A549 (cell line): ENCODE data around the gene RAD51B. TPM values are rescaled to one million over a fixed set of nuclear protein-coding genes. Genes with fewer than 3 reads are reported as not detected.

ENCODE experiments used
- ATAC-seq, 2 experiments: fragments of 200-7000 bp in 1 of 2; fragments of >200 bp in 1 of 2; cut with Nextera tagmentation in 1 of 2; cut with Tn5 transposase in 1 of 2; 3 replicates each; pipeline versions ENCODE4 v1.8.0 to v1.9.1; 2018 to 2020; ENCODE audit warnings: mild to moderate bottlenecking in 1 of 2, moderate library complexity in 1 of 2
- CTCF ChIA-PET: fragments of 300-600 bp; sonication (Branson Sonifier 250); formaldehyde crosslinking; extraction: SDS; loops from one replicate; lab custom pipeline; 2021; ENCODE audit warnings: antibody characterized with exemption, inconsistent platforms; lab: Yijun Ruan, JAX
- POLR2A ChIA-PET: fragments of 350-600 bp; formaldehyde crosslinking; extraction: SDS; loops from one replicate; lab custom pipeline; 2021; ENCODE audit warnings: antibody characterized with exemption, inconsistent platforms; lab: Yijun Ruan, JAX
- DNase-seq, 2 experiments: peaks; one replicate each; pipeline versions ENCODE4 v3.0.0 to v3.0.0-alpha.2; 2011 to 2016; ENCODE audit warnings: low read depth in 1 of 2, low spot score in 1 of 2
- FAIRE-seq: peaks from 2 replicates; lab custom pipeline; 2011; peaks lifted over from hg19 to GRCh38; lab: Jason Lieb, UNC
- H3K27ac ChIP-seq, 2 experiments: fragments of >200 bp; sonication (Bioruptor Twin); formaldehyde crosslinking; 3 replicates each; pipeline ENCODE4 v1.5.1; 2016 to 2017
- H3K4me1 ChIP-seq: fragments of >200 bp; sonication (Bioruptor Twin); formaldehyde crosslinking; 3 replicates; pipeline ENCODE4 v1.6.1; 2016
- H3K4me2 ChIP-seq: fragments of >200 bp; sonication (Bioruptor Twin); formaldehyde crosslinking; 3 replicates; pipeline ENCODE4 v1.6.1; 2016
- H3K4me3 ChIP-seq: fragments of >200 bp; sonication (Bioruptor Twin); formaldehyde crosslinking; 3 replicates; pipeline ENCODE4 v1.5.1; 2016
- H3K9me3 ChIP-seq: fragments of >200 bp; sonication (Bioruptor Twin); formaldehyde crosslinking; 3 replicates; pipeline ENCODE4 v1.6.1; 2016
- CEBPB ChIP-seq, 2 experiments: fragments of >200 bp in 1 of 2; sonication (Bioruptor Twin) in 1 of 2; formaldehyde crosslinking in 1 of 2; IDR thresholded peaks; 2 replicates each; pipeline ENCODE4 v1.6.1; 2012 to 2016
- EP300 ChIP-seq, 2 experiments: fragments of >200 bp; sonication (Bioruptor Twin); formaldehyde crosslinking; IDR thresholded peaks; 2 replicates in 1 of 2; 3 replicates in 1 of 2; pipeline ENCODE4 v1.6.1; 2016 to 2017
- FOSB ChIP-seq: fragments of 250-450 bp; sonication (Bioruptor Pico); IDR thresholded peaks from 2 replicates; pipeline ENCODE4 v1.5.0; 2020; ENCODE audit warnings: mild to moderate bottlenecking, moderate library complexity
- FOSL2 ChIP-seq, 2 experiments: fragments of 450-650 bp in 1 of 2; fragments of >200 bp in 1 of 2; sonication (Bioruptor Twin) in 1 of 2; formaldehyde crosslinking; IDR thresholded peaks; 2 replicates each; pipeline versions ENCODE4 v1.5.0 to v1.6.1; 2016 to 2020; ENCODE audit warnings: mild to moderate bottlenecking in 1 of 2, moderate library complexity in 1 of 2
- FOXS1 ChIP-seq: fragments of 250-450 bp; sonication (Bioruptor Pico); IDR thresholded peaks from 2 replicates; pipeline ENCODE4 v1.5.0; 2020; ENCODE audit warnings: mild to moderate bottlenecking, moderate library complexity
- GATA3 ChIP-seq: IDR thresholded peaks from 2 replicates; pipeline ENCODE4 v1.6.1; 2012; ENCODE audit warnings: borderline replicate concordance
- HEYL ChIP-seq: fragments of 250-450 bp; sonication (Bioruptor Pico); IDR thresholded peaks from 2 replicates; pipeline ENCODE4 v1.8.0; 2021; ENCODE audit warnings: mild to moderate bottlenecking, moderate library complexity
- HOXA7 ChIP-seq: fragments of 250-450 bp; sonication (Bioruptor Pico); IDR thresholded peaks from 2 replicates; pipeline ENCODE4 v1.5.0; 2020; ENCODE audit warnings: mild to moderate bottlenecking, moderate library complexity
- JUN ChIP-seq, 2 experiments: fragments of >200 bp; sonication (Bioruptor Twin); formaldehyde crosslinking; IDR thresholded peaks; 2 replicates in 1 of 2; 3 replicates in 1 of 2; pipeline ENCODE4 v1.6.1; 2016 to 2017
- JUNB ChIP-seq: fragments of >200 bp; sonication (Bioruptor Twin); formaldehyde crosslinking; IDR thresholded peaks from 2 replicates; pipeline ENCODE4 v1.6.1; 2016
- MAFK ChIP-seq: fragments of 450-650 bp; IDR thresholded peaks from 2 replicates; pipeline ENCODE4 v1.6.1; 2014; ENCODE audit not compliant: partially characterized antibody
- MYC ChIP-seq: IDR thresholded peaks from 2 replicates; pipeline ENCODE4 v1.6.1; 2012; ENCODE audit warnings: mild to moderate bottlenecking, inconsistent platforms, low read length, improper control_type of control experiment, borderline replicate concordance
- NFE2L2 ChIP-seq: fragments of 150-350 bp; conservative IDR thresholded peaks from 2 replicates; pipeline ENCODE4 v1.6.1; 2014; ENCODE audit warnings: low read length
- POLR2A ChIP-seq: IDR thresholded peaks from 2 replicates; pipeline ENCODE4 v1.6.1; 2012; ENCODE audit warnings: mild to moderate bottlenecking, low read length
- POLR2AphosphoS2 ChIP-seq: conservative IDR thresholded peaks from 2 replicates; pipeline ENCODE4 v1.6.1; 2012; ENCODE audit warnings: low read length, improper control_type of control experiment, inconsistent platforms
- RAD21 ChIP-seq, 2 experiments: fragments of >200 bp in 1 of 2; sonication (Bioruptor Twin) in 1 of 2; formaldehyde crosslinking in 1 of 2; IDR thresholded peaks in 1 of 2; conservative IDR thresholded peaks in 1 of 2; 2 replicates in 1 of 2; 3 replicates in 1 of 2; pipeline ENCODE4 v1.6.1; 2012 to 2018; ENCODE audit warnings: inconsistent platforms in 1 of 2
- RARB ChIP-seq: fragments of 250-450 bp; sonication (Bioruptor Pico); IDR thresholded peaks from 2 replicates; pipeline ENCODE4 v1.8.0; 2021; ENCODE audit warnings: mild to moderate bottlenecking, moderate library complexity
- RCOR1 ChIP-seq: fragments of 150-350 bp; IDR thresholded peaks from 2 replicates; pipeline ENCODE4 v1.6.1; 2014; ENCODE audit warnings: antibody characterized with exemption, low read length, low read depth
- RFX5 ChIP-seq: fragments of 450-650 bp; IDR thresholded peaks from 2 replicates; pipeline ENCODE4 v1.7.1; 2014; ENCODE audit warnings: antibody characterized with exemption, mild to moderate bottlenecking, moderate library complexity
- SMC3 ChIP-seq: fragments of >200 bp; sonication (Bioruptor Twin); formaldehyde crosslinking; IDR thresholded peaks from 3 replicates; pipeline ENCODE4 v1.6.1; 2018; ENCODE audit warnings: inconsistent platforms
- TFCP2L1 ChIP-seq: fragments of 250-450 bp; sonication (Bioruptor Pico); IDR thresholded peaks from 2 replicates; pipeline ENCODE4 v1.5.0; 2021; ENCODE audit warnings: mild to moderate bottlenecking
- TP53 ChIP-seq: fragments of 250-450 bp; sonication (Bioruptor Pico); IDR thresholded peaks from 2 replicates; pipeline ENCODE4 v1.5.0; 2021; ENCODE audit warnings: mild to moderate bottlenecking, moderate library complexity
- ZC3H11A ChIP-seq: fragments of 450-650 bp; IDR thresholded peaks from 2 replicates; pipeline ENCODE4 v1.6.1; 2014; ENCODE audit warnings: antibody characterized with exemption, mild to moderate bottlenecking
- ZFP36 ChIP-seq: fragments of 450-650 bp; IDR thresholded peaks from 2 replicates; pipeline ENCODE4 v1.6.1; 2014; ENCODE audit warnings: borderline replicate concordance; ENCODE audit not compliant: partially characterized antibody
- ZNF302 ChIP-seq: fragments of 250-450 bp; sonication (Bioruptor Pico); IDR thresholded peaks from 2 replicates; pipeline ENCODE4 v1.9.0; 2021; ENCODE audit warnings: inconsistent platforms, mild to moderate bottlenecking, moderate library complexity
- ZSCAN20 ChIP-seq: fragments of 250-450 bp; sonication (Bioruptor Pico); IDR thresholded peaks from 2 replicates; pipeline ENCODE4 v1.8.0; 2022; ENCODE audit warnings: mild to moderate bottlenecking, moderate library complexity
- WGBS: methylation state at CpG from one replicate; pipeline ENCODE4 v1.1.6; 2017; ENCODE audit errors: missing lambda C conversion rate; 5-methylcytosine and 5-hydroxymethylcytosine counted together
- polyA plus RNA-seq, 4 experiments: library from polyadenylated mRNA; depleted of rRNA in 3 of 4; stranded (reverse); fragments of >200 nt; fragmentation: RNase III in 1 of 4; extraction: RNeasy Plus Mini Kit Qiagen cat#74134 plus additional on column Dnase treatment in 1 of 4; gene quantifications; 2 replicates in 3 of 4; 3 replicates in 1 of 4; pipeline ENCODE4 v1.2.3, GENCODE V29; 2011 to 2017
- TF ChIP-seq, protein P1 (sequence below): IDR thresholded peaks from 2 replicates; pipeline ENCODE4 v1.6.1; 2012; ENCODE audit warnings: low read depth, borderline replicate concordance
- TF ChIP-seq, protein P2 (sequence below): fragments of >200 bp; sonication (Bioruptor Twin); formaldehyde crosslinking; IDR thresholded peaks from 2 replicates; pipeline ENCODE4 v1.6.1; 2016
- TF ChIP-seq, protein P3 (sequence below): fragments of >200 bp; sonication (Bioruptor Twin); formaldehyde crosslinking; IDR thresholded peaks from 3 replicates; pipeline ENCODE4 v1.6.1; 2016
- TF ChIP-seq, protein P4 (sequence below): IDR thresholded peaks from 2 replicates; pipeline ENCODE4 v1.6.1; 2012
- TF ChIP-seq, protein P5 (sequence below): IDR thresholded peaks from 2 replicates; pipeline ENCODE4 v1.6.1; 2012
- TF ChIP-seq, protein P6 (sequence below): fragments of 250-450 bp; sonication (Bioruptor Pico); IDR thresholded peaks from 2 replicates; pipeline ENCODE4 v1.5.0; 2020; ENCODE audit warnings: low read depth, mild to moderate bottlenecking, moderate library complexity

Gene RAD51B
- polyA plus RNA-seq, 2 of the 4 experiments (the other 2 are of a cell fraction): 7.2 to 10.8 TPM

DNA sequence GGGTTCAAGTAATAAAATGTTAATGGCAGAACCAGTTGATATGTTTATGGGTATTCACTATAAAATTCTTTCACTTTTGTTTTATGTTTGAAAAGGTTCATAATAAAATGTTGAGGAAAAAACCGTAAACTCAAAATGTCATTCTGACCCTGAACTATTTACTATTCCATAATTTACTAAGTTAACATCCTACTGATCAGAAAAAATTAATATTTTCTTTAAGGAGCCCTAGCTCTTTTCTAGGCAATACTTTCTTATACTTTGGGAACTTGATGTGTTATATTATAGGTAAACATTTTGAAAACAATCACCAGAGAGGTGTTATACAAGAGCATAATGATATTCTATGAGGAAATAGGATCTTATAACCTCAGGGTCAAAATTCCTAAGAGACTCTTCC lies 638.7 kb downstream of the RAD51B start:
- Histone ChIP-seq H3K9me3 (peaks cover 12% of the 10 kb centered on the region; the same call in 2 of the 3 replicates), H3K27ac (peak overlapping the region; percentile 95 to 100), H3K4me3 (no peak overlapping the region), H3K4me1 (peaks cover 52% of the 10 kb centered on the region), H3K4me2 (peak overlapping the region; percentile 63)
- ChIA-PET POLR2A (interaction anchor here (0.6 to 2.8 kb wide), 23 partner anchors 9 to 514 kb away, joined by 3 to 57 read pairs (median 5); partner anchors contain the start of gene ZFP36L1), CTCF (interaction anchor here (0.6 to 5.3 kb wide), 10 partner anchors 8 to 514 kb away, joined by 3 to 24 read pairs (median 4); no protein-coding TSS in a partner anchor)
- TF ChIP-seq ZSCAN20 (no peak), POLR2A (no peak), MYC (no peak), EP300 (IDR thresholded peaks at IDR 0.05) (no peak), POLR2AphosphoS2 (no peak), ZNF302 (CRISPR knock-in tag) (no peak), RARB (CRISPR knock-in tag) (no peak), HEYL (CRISPR knock-in tag) (no peak), MAFK (no peak), JUNB (no peak), HOXA7 (CRISPR knock-in tag) (peak; percentile 87), TP53 (CRISPR knock-in tag) (no peak), FOSB (CRISPR knock-in tag) (peak; percentile 92)
- TF ChIP-seq, protein P1, sequence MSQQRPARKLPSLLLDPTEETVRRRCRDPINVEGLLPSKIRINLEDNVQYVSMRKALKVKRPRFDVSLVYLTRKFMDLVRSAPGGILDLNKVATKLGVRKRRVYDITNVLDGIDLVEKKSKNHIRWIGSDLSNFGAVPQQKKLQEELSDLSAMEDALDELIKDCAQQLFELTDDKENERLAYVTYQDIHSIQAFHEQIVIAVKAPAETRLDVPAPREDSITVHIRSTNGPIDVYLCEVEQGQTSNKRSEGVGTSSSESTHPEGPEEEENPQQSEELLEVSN: no peak
- TF ChIP-seq, protein P2, sequence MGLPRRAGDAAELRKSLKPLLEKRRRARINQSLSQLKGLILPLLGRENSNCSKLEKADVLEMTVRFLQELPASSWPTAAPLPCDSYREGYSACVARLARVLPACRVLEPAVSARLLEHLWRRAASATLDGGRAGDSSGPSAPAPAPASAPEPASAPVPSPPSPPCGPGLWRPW: no peak
- FAIRE-seq (no peak), DNase-seq (no peak), ATAC-seq (no peak)
- WGBS: 0% methylated on average over 1 of the region's 1 CpG

DNA sequence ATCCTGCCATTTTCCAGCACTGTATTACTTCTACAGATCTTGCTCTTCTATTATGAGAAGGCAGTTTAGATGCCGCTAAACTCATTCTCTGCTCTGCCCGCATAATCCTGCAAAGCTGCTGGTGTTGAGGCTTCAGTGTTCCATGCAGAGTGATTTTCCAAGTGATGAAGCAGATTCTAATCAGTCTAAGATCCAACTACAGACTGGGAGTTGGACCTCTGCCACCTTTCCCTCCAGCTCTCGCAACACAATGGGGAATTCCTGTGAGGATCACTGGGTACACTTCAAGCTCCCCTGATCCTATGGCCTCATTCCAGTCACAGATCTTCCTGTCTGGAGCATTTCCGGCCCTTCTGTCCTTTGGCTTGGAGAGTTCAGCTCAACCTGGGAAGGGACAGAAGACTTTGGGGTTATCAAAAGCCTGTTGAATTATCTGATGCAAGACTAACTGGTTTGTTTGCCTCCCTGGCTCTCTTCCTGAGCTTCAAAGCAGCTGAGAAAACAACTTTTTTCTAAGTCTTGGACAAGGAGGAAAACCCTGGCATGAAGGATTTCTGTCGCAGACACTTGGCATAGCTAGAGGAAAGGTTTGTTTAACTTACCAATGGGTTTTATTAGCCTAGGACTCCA lies 639.4 kb downstream of the RAD51B start:
- peak; percentile 98 to 99 for ATAC-seq
- WGBS: under 1% methylated on average over 5 of the region's 5 CpGs
- TF ChIP-seq, protein P3, sequence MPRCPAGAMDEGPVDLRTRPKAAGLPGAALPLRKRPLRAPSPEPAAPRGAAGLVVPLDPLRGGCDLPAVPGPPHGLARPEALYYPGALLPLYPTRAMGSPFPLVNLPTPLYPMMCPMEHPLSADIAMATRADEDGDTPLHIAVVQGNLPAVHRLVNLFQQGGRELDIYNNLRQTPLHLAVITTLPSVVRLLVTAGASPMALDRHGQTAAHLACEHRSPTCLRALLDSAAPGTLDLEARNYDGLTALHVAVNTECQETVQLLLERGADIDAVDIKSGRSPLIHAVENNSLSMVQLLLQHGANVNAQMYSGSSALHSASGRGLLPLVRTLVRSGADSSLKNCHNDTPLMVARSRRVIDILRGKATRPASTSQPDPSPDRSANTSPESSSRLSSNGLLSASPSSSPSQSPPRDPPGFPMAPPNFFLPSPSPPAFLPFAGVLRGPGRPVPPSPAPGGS: peak; percentile 99
- no peak for TF ChIP-seq TFCP2L1 (CRISPR knock-in tag)
- peak; percentile 99 for TF ChIP-seq EP300 (IDR thresholded peaks at IDR 0.05)
- TF ChIP-seq, protein P2: peak; percentile 62; the same call in 1 of the 2 replicates
- no peak for TF ChIP-seq RFX5
- TF ChIP-seq, protein P1: no peak
- TF ChIP-seq RCOR1: no peak
- TF ChIP-seq SMC3: peak; percentile 87
- TF ChIP-seq, protein P4, sequence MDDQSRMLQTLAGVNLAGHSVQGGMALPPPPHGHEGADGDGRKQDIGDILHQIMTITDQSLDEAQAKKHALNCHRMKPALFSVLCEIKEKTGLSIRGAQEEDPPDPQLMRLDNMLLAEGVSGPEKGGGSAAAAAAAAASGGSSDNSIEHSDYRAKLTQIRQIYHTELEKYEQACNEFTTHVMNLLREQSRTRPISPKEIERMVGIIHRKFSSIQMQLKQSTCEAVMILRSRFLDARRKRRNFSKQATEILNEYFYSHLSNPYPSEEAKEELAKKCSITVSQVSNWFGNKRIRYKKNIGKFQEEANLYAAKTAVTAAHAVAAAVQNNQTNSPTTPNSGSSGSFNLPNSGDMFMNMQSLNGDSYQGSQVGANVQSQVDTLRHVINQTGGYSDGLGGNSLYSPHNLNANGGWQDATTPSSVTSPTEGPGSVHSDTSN: peak; percentile 82
- TF ChIP-seq FOXS1 (CRISPR knock-in tag): peak; percentile 98
- peak; percentile 66; the same call in 1 of the 2 replicates for TF ChIP-seq FOSL2 (IDR thresholded peaks at IDR 0.05)
- TF ChIP-seq FOSL2 (CRISPR knock-in tag; IDR thresholded peaks at IDR 0.05): peak; percentile 75
- peak; percentile 99 for TF ChIP-seq JUN (IDR thresholded peaks at IDR 0.05)
- peak; percentile 87 to 97 for TF ChIP-seq CEBPB (IDR thresholded peaks at IDR 0.05)
- TF ChIP-seq JUNB: peak; percentile 96
- TF ChIP-seq ZFP36: no peak
- no peak for TF ChIP-seq ZC3H11A
- TF ChIP-seq, protein P5, sequence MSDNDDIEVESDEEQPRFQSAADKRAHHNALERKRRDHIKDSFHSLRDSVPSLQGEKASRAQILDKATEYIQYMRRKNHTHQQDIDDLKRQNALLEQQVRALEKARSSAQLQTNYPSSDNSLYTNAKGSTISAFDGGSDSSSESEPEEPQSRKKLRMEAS: peak; percentile 84
- peak; percentile 84 for TF ChIP-seq NFE2L2
- TF ChIP-seq RAD21 (conservative IDR thresholded peaks at IDR 0.05 in 1 of 2, IDR thresholded peaks at IDR 0.05 in 1 of 2): peak; percentile 52 to 92
- TF ChIP-seq MAFK: peak; percentile 92
- peak; percentile 99 for TF ChIP-seq GATA3
- TF ChIP-seq FOSB (CRISPR knock-in tag): no peak
- peak; percentile 87 for TF ChIP-seq RARB (CRISPR knock-in tag)
- TF ChIP-seq, protein P6, sequence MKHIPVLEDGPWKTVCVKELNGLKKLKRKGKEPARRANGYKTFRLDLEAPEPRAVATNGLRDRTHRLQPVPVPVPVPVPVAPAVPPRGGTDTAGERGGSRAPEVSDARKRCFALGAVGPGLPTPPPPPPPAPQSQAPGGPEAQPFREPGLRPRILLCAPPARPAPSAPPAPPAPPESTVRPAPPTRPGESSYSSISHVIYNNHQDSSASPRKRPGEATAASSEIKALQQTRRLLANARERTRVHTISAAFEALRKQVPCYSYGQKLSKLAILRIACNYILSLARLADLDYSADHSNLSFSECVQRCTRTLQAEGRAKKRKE: peak; percentile 31
- TF ChIP-seq ZSCAN20: peak; percentile 87; the same call in 1 of the 2 replicates
- TF ChIP-seq, all 56 proteins: peak for 18
- peaks cover 12% of the 10 kb centered on the region; the same call in 2 of the 3 replicates for H3K9me3 ChIP-seq
- H3K4me3 ChIP-seq: no peak overlapping the region
- H3K27ac ChIP-seq: peak overlapping the region; percentile 95 to 100
- POLR2A ChIA-PET: interaction anchor here (0.5 to 2.8 kb wide), 29 partner anchors 9 to 515 kb away, joined by 3 to 57 read pairs (median 5); partner anchors contain the start of gene ZFP36L1
- DNase-seq: peak; percentile 96 to 100
- CTCF ChIA-PET: interaction anchor here (1.1 to 5.3 kb wide), 7 partner anchors 208 to 515 kb away, joined by 3 to 24 read pairs (median 5); no protein-coding TSS in a partner anchor
- peaks cover 59% of the 10 kb centered on the region for H3K4me1 ChIP-seq
- peak; percentile 99 for FAIRE-seq
- H3K4me2 ChIP-seq: peak overlapping the region; percentile 66
